HepG2 (cell line): Measurements from ENCODE around the gene MAPK7. TPM values are rescaled to one million over a fixed set of nuclear protein-coding genes. Genes with fewer than 3 reads are reported as not detected.

Experiments
- BRD4 ChIP-seq: sonication (generic); formaldehyde crosslinking; IDR thresholded peaks from 2 replicates; pipeline ENCODE4 v1.4.0; 2020; ENCODE audit warnings: missing genetic modification reagents
- CCDC6 ChIP-seq: sonication (generic); formaldehyde crosslinking; IDR thresholded peaks from 2 replicates; pipeline ENCODE4 v1.8.1; 2022; ENCODE audit warnings: mild to moderate bottlenecking, missing genetic modification reagents, moderate library complexity
- ERF ChIP-seq: IDR thresholded peaks from 2 replicates; pipeline ENCODE4 v1.6.1; 2018; ENCODE audit warnings: missing biosample characterization, missing genetic modification reagents
- FOXK2 ChIP-seq: fragments of 450-650 bp; IDR thresholded peaks from 2 replicates; pipeline ENCODE4 v1.6.1; 2016
- GLI4 ChIP-seq: sonication (generic); formaldehyde crosslinking; IDR thresholded peaks from 2 replicates; pipeline ENCODE4 v1.5.1; 2020; ENCODE audit warnings: missing genetic modification reagents, mild to moderate bottlenecking, moderate library complexity, borderline replicate concordance
- HDAC6 ChIP-seq: fragments of 200-600 bp; sonication (generic); IDR thresholded peaks from 2 replicates; pipeline ENCODE4 v1.7.0; 2017; ENCODE audit warnings: mild to moderate bottlenecking, antibody characterized with exemption, low read length, low read depth
- JUN ChIP-seq: sonication (generic); formaldehyde crosslinking; IDR thresholded peaks from 2 replicates; pipeline ENCODE4 v1.4.0; 2020; ENCODE audit warnings: mild to moderate bottlenecking, missing genetic modification reagents
- KDM3A ChIP-seq: IDR thresholded peaks from 2 replicates; pipeline ENCODE4 v1.6.1; 2018; ENCODE audit warnings: low read depth, missing compliant biosample characterization
- KLF13 ChIP-seq: sonication (generic); formaldehyde crosslinking; IDR thresholded peaks from 2 replicates; pipeline ENCODE4 v1.4.0; 2020; ENCODE audit warnings: mild to moderate bottlenecking, missing genetic modification reagents
- MED13 ChIP-seq: sonication (generic); formaldehyde crosslinking; IDR thresholded peaks from 2 replicates; pipeline ENCODE4 v1.5.0; 2020; ENCODE audit warnings: missing genetic modification reagents
- MTA1 ChIP-seq: sonication (generic); formaldehyde crosslinking; IDR thresholded peaks from 2 replicates; pipeline ENCODE4 v1.4.0; 2020; ENCODE audit warnings: missing genetic modification reagents, mild to moderate bottlenecking, borderline replicate concordance
- MTERF4 ChIP-seq: sonication (generic); formaldehyde crosslinking; IDR thresholded peaks from 2 replicates; pipeline ENCODE4 v1.8.0; 2023; ENCODE audit warnings: mild to moderate bottlenecking, missing genetic modification reagents
- NFE2L2 ChIP-seq: fragments of 150-350 bp; IDR thresholded peaks from 2 replicates; pipeline ENCODE4 v1.6.1; 2014; ENCODE audit warnings: low read length
- PAWR ChIP-seq: sonication (generic); formaldehyde crosslinking; IDR thresholded peaks from 2 replicates; pipeline ENCODE4 v1.4.0; 2020; ENCODE audit warnings: missing genetic modification reagents, mild to moderate bottlenecking, borderline replicate concordance
- PAXIP1 ChIP-seq: sonication (generic); formaldehyde crosslinking; conservative IDR thresholded peaks from 2 replicates; pipeline ENCODE4 v1.4.0; 2020; ENCODE audit warnings: mild to moderate bottlenecking, missing genetic modification reagents, moderate library complexity
- RCOR2 ChIP-seq: IDR thresholded peaks from 2 replicates; pipeline ENCODE4 v1.6.1; 2016; ENCODE audit warnings: missing biosample characterization, missing genetic modification reagents
- SP2 ChIP-seq: sonication (generic); formaldehyde crosslinking; IDR thresholded peaks from 2 replicates; pipeline ENCODE4 v1.5.1; 2020; ENCODE audit warnings: mild to moderate bottlenecking, missing genetic modification reagents
- TAF1 ChIP-seq: sonication (generic); formaldehyde crosslinking; IDR thresholded peaks from 2 replicates; pipeline ENCODE4 v1.4.0; 2020; ENCODE audit warnings: missing genetic modification reagents
- ZFY ChIP-seq: sonication (generic); formaldehyde crosslinking; IDR thresholded peaks from 2 replicates; pipeline ENCODE4 v1.4.0; 2020; ENCODE audit warnings: missing genetic modification reagents
- ZNF292 ChIP-seq: sonication (generic); formaldehyde crosslinking; IDR thresholded peaks from 2 replicates; pipeline ENCODE4 v1.8.1; 2022; ENCODE audit warnings: mild to moderate bottlenecking, low read depth, missing genetic modification reagents, borderline replicate concordance
- ZNF33B ChIP-seq: sonication (generic); formaldehyde crosslinking; IDR thresholded peaks from 2 replicates; pipeline ENCODE4 v1.5.1; 2020; ENCODE audit warnings: mild to moderate bottlenecking, missing genetic modification reagents
- ZNF430 ChIP-seq: sonication (generic); formaldehyde crosslinking; IDR thresholded peaks from 2 replicates; pipeline ENCODE4 v1.9.0; 2021; ENCODE audit warnings: mild to moderate bottlenecking, missing genetic modification reagents
- ZNF589 ChIP-seq: sonication (generic); formaldehyde crosslinking; conservative IDR thresholded peaks from 2 replicates; pipeline ENCODE4 v1.8.0; 2022; ENCODE audit warnings: mild to moderate bottlenecking, moderate library complexity, missing genetic modification reagents
- ZNF713 ChIP-seq: sonication (generic); formaldehyde crosslinking; IDR thresholded peaks from 2 replicates; pipeline ENCODE4 v1.4.0; 2020; ENCODE audit warnings: mild to moderate bottlenecking, missing genetic modification reagents
- ZSCAN21 ChIP-seq: sonication (generic); formaldehyde crosslinking; IDR thresholded peaks from 2 replicates; pipeline ENCODE4 v1.8.0; 2022; ENCODE audit warnings: mild to moderate bottlenecking, missing genetic modification reagents, moderate library complexity, borderline replicate concordance
- ZSCAN25 ChIP-seq: sonication (generic); formaldehyde crosslinking; IDR thresholded peaks from 2 replicates; pipeline ENCODE4 v1.8.0; 2022; ENCODE audit warnings: mild to moderate bottlenecking, missing genetic modification reagents
- polyA plus RNA-seq, 8 experiments: library from polyadenylated mRNA; depleted of rRNA in 3 of 8; stranded (reverse) in 7 of 8; unstranded in 1 of 8; fragments of >200 nt; fragmentation: Illumina TruSeq in 4 of 8; extraction: Trizol in 4 of 8; gene quantifications; 2 replicates each; pipeline versions ENCODE4 v1.2.1 to v1.2.3, GENCODE V29; 2011 to 2016; ENCODE audit warnings: low read depth in 4 of 8, missing spikeins in 1 of 8, mixed read lengths in 1 of 8; ENCODE audit not compliant: insufficient read depth in 1 of 8
- total RNA-seq, 5 experiments: library from RNA; depleted of rRNA; stranded (reverse); fragments of >200 nt; fragmentation: Illumina TruSeq; extraction: Trizol; gene quantifications; 2 replicates each; pipeline ENCODE4 v1.2.3, GENCODE V29; 2016; ENCODE audit warnings: low read depth in 1 of 5
- TF ChIP-seq, protein P1 (sequence below): sonication (generic); formaldehyde crosslinking; IDR thresholded peaks from 2 replicates; pipeline ENCODE4 v1.5.0; 2020; ENCODE audit warnings: missing genetic modification reagents

MAPK7 gene
- total and polyA plus RNA-seq, 2 of the 13 experiments (the other 11 are each of a cell fraction or from before 2014, with no cell fraction given): 2.9 to 5.9 TPM

- TF ChIP-seq ZNF33B (CRISPR knock-in tag) (0 out of 2 replicates have a peak, but pooled peaks have one; percentile 27), CCDC6 (CRISPR knock-in tag) (no peak), MTA1 (peak; percentile 56; the same call in 1 of the 2 replicates), PAXIP1 (peak; percentile 75), KLF13 (CRISPR knock-in tag) (no peak), GLI4 (no peak), BRD4 (CRISPR knock-in tag) (peak; percentile 63; the same call in 1 of the 2 replicates), ZFY (CRISPR knock-in tag) (peak; percentile 41; the same call in 1 of the 2 replicates), ZNF292 (CRISPR knock-in tag) (peak; percentile 81; the same call in 1 of the 2 replicates), RCOR2 (CRISPR knock-in tag) (no peak), JUN (CRISPR knock-in tag) (no peak), ZNF430 (CRISPR knock-in tag) (peak; percentile 51; the same call in 1 of the 2 replicates), ZNF713 (CRISPR knock-in tag) (no peak), ZNF589 (CRISPR knock-in tag) (no peak), TAF1 (CRISPR knock-in tag) (0 out of 2 replicates have a peak, but pooled peaks have one; percentile 8), KDM3A (CRISPR knock-in tag) (0 out of 2 replicates have a peak, but pooled peaks have one; percentile 14), ERF (CRISPR knock-in tag) (0 out of 2 replicates have a peak, but pooled peaks have one; percentile 40), PAWR (CRISPR knock-in tag) (no peak), MED13 (CRISPR knock-in tag) (0 out of 2 replicates have a peak, but pooled peaks have one; percentile 55), NFE2L2 (no peak), ZSCAN21 (CRISPR knock-in tag) (no peak), HDAC6 (no peak), ZSCAN25 (CRISPR knock-in tag) (peak; percentile 95), SP2 (CRISPR knock-in tag) (no peak), MTERF4 (CRISPR knock-in tag) (no peak), FOXK2 (no peak)
- TF ChIP-seq, protein P1, sequence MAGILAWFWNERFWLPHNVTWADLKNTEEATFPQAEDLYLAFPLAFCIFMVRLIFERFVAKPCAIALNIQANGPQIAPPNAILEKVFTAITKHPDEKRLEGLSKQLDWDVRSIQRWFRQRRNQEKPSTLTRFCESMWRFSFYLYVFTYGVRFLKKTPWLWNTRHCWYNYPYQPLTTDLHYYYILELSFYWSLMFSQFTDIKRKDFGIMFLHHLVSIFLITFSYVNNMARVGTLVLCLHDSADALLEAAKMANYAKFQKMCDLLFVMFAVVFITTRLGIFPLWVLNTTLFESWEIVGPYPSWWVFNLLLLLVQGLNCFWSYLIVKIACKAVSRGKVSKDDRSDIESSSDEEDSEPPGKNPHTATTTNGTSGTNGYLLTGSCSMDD (CRISPR knock-in tag): no peak
These were observed 13.4 kb upstream of the MAPK7 start (continued) for GRCh38 chr17:19364699-19365498.
